ENCODE data around the gene RPN1.

RPN1 gene

DNA sequence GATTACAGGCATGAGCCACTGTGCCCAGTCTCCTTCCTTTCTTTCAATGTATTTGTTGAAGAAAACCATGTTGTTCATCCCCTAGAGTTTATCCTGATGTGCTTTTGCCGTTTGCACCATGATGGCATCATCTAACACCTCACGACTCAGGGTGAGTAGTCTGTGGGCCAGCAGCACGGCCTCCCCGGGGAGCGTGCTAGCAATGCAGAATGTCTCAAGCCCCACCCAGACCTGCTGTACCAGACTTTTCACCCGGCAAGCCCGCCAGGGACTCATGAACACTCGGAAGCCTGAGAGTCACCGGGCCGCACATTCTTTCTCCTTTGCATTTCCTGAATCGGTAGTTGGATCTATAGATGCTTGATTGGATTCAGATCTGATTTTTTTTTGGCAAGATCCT is 64.6 kb downstream of the RPN1 start:
- H3K79me2 ChIP-seq (ENCODE audit: insufficient read depth, low read length) = no peaks in the 10 kb centered on the region
- TF ChIP-seq, protein P1, sequence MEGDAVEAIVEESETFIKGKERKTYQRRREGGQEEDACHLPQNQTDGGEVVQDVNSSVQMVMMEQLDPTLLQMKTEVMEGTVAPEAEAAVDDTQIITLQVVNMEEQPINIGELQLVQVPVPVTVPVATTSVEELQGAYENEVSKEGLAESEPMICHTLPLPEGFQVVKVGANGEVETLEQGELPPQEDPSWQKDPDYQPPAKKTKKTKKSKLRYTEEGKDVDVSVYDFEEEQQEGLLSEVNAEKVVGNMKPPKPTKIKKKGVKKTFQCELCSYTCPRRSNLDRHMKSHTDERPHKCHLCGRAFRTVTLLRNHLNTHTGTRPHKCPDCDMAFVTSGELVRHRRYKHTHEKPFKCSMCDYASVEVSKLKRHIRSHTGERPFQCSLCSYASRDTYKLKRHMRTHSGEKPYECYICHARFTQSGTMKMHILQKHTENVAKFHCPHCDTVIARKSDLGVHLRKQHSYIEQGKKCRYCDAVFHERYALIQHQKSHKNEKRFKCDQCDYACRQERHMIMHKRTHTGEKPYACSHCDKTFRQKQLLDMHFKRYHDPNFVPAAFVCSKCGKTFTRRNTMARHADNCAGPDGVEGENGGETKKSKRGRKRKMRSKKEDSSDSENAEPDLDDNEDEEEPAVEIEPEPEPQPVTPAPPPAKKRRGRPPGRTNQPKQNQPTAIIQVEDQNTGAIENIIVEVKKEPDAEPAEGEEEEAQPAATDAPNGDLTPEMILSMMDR (IDR thresholded peaks at IDR 0.05; ENCODE audit: borderline replicate concordance, extremely low read depth, low read length, poor library complexity, severe bottlenecking) = no peak
- no peak for TF ChIP-seq EZH2 (IDR thresholded peaks at IDR 0.05; ENCODE audit: borderline replicate concordance, low read depth, low read length, severe bottlenecking)
- no peak overlapping the region for H3K9ac ChIP-seq (ENCODE audit: low read depth, low read length)
- H3K9me3 ChIP-seq (ENCODE audit: insufficient read depth, low read length, severe bottlenecking) = no peaks in the 10 kb centered on the region
- no peak for ATAC-seq (ENCODE audit: insufficient read depth, low read depth)
- no peaks in the 10 kb centered on the region for H3K36me3 ChIP-seq (ENCODE audit: insufficient read depth, low read length)
- no peaks in the 10 kb centered on the region for H4K20me1 ChIP-seq (ENCODE audit: insufficient read depth, low read length)
- no peak overlapping the region for H2AFZ ChIP-seq (ENCODE audit: low read depth, low read length)
- H3K4me1 ChIP-seq (ENCODE audit: insufficient read depth, low read length) = no peaks in the 10 kb centered on the region
- no peak for DNase-seq
- no peak overlapping the region for H3K4me3 ChIP-seq (ENCODE audit: low read depth in 1 of 2, low read length in 2 of 2)
- H3K4me2 ChIP-seq (ENCODE audit: insufficient read depth, low read length) = no peak overlapping the region
- H3K27me3 ChIP-seq (ENCODE audit: insufficient read depth, low read length, poor library complexity) = no peaks in the 10 kb centered on the region
- no peak overlapping the region for H3K27ac ChIP-seq (ENCODE audit: low read length)

DNA sequence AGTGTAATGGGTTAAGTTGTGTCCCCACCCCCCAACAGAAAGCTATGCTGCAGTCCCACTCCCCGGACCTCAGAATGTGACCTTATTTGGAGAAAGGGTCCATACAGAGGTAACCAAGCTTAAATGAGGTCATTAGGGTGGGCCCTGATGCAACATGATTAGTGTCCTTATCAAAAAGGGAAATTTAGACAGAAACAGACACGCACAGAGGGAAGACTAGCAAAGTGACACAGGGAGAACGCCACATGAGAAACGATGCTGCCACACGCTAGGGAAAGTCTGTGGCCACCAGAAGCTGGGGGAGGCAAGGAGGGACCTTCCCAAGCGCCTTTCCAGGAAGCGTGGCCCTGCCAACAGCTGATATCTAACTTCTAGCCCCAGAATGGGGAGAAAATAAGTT is 65.4 kb downstream of the RPN1 start:
- no peak for DNase-seq
- H2AFZ ChIP-seq (ENCODE audit: low read depth, low read length) = no peak overlapping the region
- no peak for ATAC-seq (ENCODE audit: insufficient read depth, low read depth)
- H3K4me3 ChIP-seq (ENCODE audit: low read depth in 1 of 2, low read length in 2 of 2) = no peak overlapping the region
- H3K4me2 ChIP-seq (ENCODE audit: insufficient read depth, low read length) = no peak overlapping the region
- TF ChIP-seq EZH2 (IDR thresholded peaks at IDR 0.05; ENCODE audit: borderline replicate concordance, low read depth, low read length, severe bottlenecking) = no peak
- TF ChIP-seq, protein P1 (IDR thresholded peaks at IDR 0.05; ENCODE audit: borderline replicate concordance, extremely low read depth, low read length, poor library complexity, severe bottlenecking) = no peak
- no peaks in the 10 kb centered on the region for H3K79me2 ChIP-seq (ENCODE audit: insufficient read depth, low read length)
- H3K9me3 ChIP-seq (ENCODE audit: insufficient read depth, low read length, severe bottlenecking) = no peaks in the 10 kb centered on the region
- no peaks in the 10 kb centered on the region for H3K36me3 ChIP-seq (ENCODE audit: insufficient read depth, low read length)
- H3K27me3 ChIP-seq (ENCODE audit: insufficient read depth, low read length, poor library complexity) = no peaks in the 10 kb centered on the region
- no peaks in the 10 kb centered on the region for H3K4me1 ChIP-seq (ENCODE audit: insufficient read depth, low read length)
- H4K20me1 ChIP-seq (ENCODE audit: insufficient read depth, low read length) = no peaks in the 10 kb centered on the region
- no peak overlapping the region for H3K9ac ChIP-seq (ENCODE audit: low read depth, low read length)
- H3K27ac ChIP-seq (ENCODE audit: low read length) = no peak overlapping the region

DNA sequence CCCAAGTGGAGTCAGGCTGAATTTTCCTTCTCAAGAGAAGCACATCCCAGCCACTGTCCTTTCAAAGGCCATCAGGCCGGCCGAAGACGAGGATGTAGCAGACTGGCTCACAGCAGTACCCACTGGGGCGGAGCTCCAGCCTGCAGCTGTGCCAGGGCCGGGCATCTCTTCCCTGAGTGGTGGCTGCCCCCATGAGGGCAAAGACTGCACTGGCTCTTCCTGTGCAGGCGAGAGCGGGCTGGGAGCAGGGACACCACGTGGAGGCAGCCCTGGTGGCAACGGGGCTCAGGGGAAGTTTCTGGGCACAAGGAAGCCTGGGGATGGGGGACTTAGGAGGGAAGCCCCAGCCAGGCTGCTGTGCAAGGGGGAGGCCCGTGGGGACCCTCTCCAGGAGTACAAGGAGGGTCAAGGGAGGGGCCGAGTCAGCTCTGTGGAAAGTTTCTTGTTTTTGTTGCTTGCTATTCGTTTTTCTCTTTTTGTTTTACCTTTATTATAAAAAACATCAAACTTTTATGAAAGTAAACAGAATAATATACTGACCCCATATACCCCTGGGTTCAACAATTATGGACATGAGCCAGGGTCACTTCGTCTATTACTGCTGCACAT is 66.1 kb downstream of the RPN1 start:
- TF ChIP-seq EZH2 (IDR thresholded peaks at IDR 0.05; ENCODE audit: borderline replicate concordance, low read depth, low read length, severe bottlenecking) = no peak
- TF ChIP-seq, protein P1 (IDR thresholded peaks at IDR 0.05; ENCODE audit: borderline replicate concordance, extremely low read depth, low read length, poor library complexity, severe bottlenecking) = peak; percentile 73
- no peaks in the 10 kb centered on the region for H3K27me3 ChIP-seq (ENCODE audit: insufficient read depth, low read length, poor library complexity)
- no peaks in the 10 kb centered on the region for H3K79me2 ChIP-seq (ENCODE audit: insufficient read depth, low read length)
- no peaks in the 10 kb centered on the region for H3K4me1 ChIP-seq (ENCODE audit: insufficient read depth, low read length)
- H3K9me3 ChIP-seq (ENCODE audit: insufficient read depth, low read length, severe bottlenecking) = no peaks in the 10 kb centered on the region
- H4K20me1 ChIP-seq (ENCODE audit: insufficient read depth, low read length) = no peaks in the 10 kb centered on the region
- H2AFZ ChIP-seq (ENCODE audit: low read depth, low read length) = no peak overlapping the region
- no peak overlapping the region for H3K9ac ChIP-seq (ENCODE audit: low read depth, low read length)
- DNase-seq = peak; percentile 60
- no peaks in the 10 kb centered on the region for H3K36me3 ChIP-seq (ENCODE audit: insufficient read depth, low read length)
- H3K4me2 ChIP-seq (ENCODE audit: insufficient read depth, low read length) = no peak overlapping the region
- H3K27ac ChIP-seq (ENCODE audit: low read length) = no peak overlapping the region
- H3K4me3 ChIP-seq (ENCODE audit: low read depth in 1 of 2, low read length in 2 of 2) = no peak overlapping the region
- ATAC-seq (ENCODE audit: insufficient read depth, low read depth) = peak; percentile 97

Measured in DND-41 (cell line).